ENCODE measurements around the gene SMC5.

The SMC5 gene

DNA sequence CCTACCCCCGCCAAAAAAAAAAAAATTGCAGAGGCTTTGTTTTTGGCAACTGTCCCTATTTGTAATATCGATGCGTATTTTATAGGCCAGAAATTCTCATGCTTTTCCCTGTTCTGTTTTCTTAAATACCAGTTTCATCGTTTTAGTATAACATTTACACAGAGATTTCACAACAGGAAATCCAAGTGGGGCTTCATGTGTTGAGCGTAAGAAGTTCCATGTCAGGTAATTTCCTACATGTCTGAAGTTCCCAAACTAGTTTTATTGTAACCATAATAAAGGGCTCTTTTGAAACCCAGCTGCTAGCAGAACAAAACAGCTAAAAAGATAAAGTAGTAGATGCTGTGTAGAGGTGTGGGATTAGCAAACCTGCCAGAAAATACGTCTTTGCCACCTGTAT is 4.2 kb downstream of the SMC5 start:
- no peak for DNase-seq (ENCODE audit: low read depth, low spot score)
- no peaks in the 10 kb centered on the region for H3K4me1 ChIP-seq (ENCODE audit: insufficient read depth, insufficient read length)
- TF ChIP-seq SUZ12 (IDR thresholded peaks at IDR 0.05; ENCODE audit: extremely low read depth, insufficient read depth, insufficient read length) (no peak), ZNF274 (IDR thresholded peaks at IDR 0.05; ENCODE audit: low read depth, low read length) (no peak), YY1 (IDR thresholded peaks at IDR 0.05; ENCODE audit: insufficient read depth, insufficient read length) (no peak)
- no peaks in the 10 kb centered on the region for H3K9me3 ChIP-seq (ENCODE audit: insufficient read depth, low read length)
- H3K36me3 ChIP-seq (ENCODE audit: insufficient read depth, insufficient read length, low read length), result peaks cover 77% of the 10 kb centered on the region
- no peak overlapping the region for H3K4me3 ChIP-seq (ENCODE audit: insufficient read length, low read depth)
- H3K27me3 ChIP-seq (ENCODE audit: insufficient read depth, insufficient read length), result no peaks in the 10 kb centered on the region
- H3K9ac ChIP-seq (ENCODE audit: insufficient read length, low read depth), result no peak overlapping the region

DNA sequence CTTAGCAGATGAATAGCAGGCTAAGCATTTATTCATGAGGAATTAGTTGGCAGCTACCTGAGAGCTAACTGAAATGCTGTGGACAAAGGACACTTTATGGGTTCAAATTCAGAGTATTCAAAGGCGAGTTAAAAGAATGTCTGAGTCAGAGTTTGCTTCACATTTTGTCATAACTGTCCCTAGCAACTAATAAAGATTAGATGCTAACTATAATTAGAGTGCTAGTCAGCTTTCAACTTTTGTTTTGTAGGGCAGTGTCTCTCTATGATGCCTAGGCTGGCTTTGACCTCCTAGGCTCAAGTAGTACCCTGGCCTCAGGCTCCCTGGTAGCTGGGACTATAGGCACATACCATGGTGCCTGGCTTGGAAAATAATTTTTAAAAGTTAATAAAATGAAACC is 4.6 kb downstream of the SMC5 start:
- H3K27me3 ChIP-seq (ENCODE audit: insufficient read depth, insufficient read length), result no peaks in the 10 kb centered on the region
- H3K9me3 ChIP-seq (ENCODE audit: insufficient read depth, low read length), result no peaks in the 10 kb centered on the region
- H3K4me1 ChIP-seq (ENCODE audit: insufficient read depth, insufficient read length), result no peaks in the 10 kb centered on the region
- no peak for DNase-seq (ENCODE audit: low read depth, low spot score)
- no peak for TF ChIP-seq SUZ12 (IDR thresholded peaks at IDR 0.05; ENCODE audit: extremely low read depth, insufficient read depth, insufficient read length)
- TF ChIP-seq YY1 (IDR thresholded peaks at IDR 0.05; ENCODE audit: insufficient read depth, insufficient read length), result no peak
- no peak for TF ChIP-seq ZNF274 (IDR thresholded peaks at IDR 0.05; ENCODE audit: low read depth, low read length)
- no peak overlapping the region for H3K9ac ChIP-seq (ENCODE audit: insufficient read length, low read depth)
- no peak overlapping the region for H3K4me3 ChIP-seq (ENCODE audit: insufficient read length, low read depth)
- H3K36me3 ChIP-seq (ENCODE audit: insufficient read depth, insufficient read length, low read length), result peaks cover 78% of the 10 kb centered on the region

DNA sequence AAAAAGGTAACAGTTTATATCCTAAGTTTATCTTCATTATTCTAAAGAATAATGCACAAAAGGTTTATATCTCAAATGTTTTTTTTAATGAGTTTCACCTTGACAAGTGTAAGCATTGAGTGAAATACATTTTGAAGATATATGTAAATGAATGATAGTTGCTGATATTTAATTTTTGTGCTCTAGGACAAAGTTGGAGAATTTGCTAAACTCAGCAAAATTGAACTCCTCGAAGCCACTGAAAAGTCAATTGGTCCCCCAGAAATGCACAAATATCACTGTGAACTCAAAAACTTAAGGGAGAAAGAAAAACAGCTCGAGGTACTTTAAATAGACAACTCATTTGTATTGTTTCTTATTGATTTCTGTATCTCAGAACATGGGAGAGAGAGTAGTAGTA is 19.5 kb downstream of the SMC5 start:
- no peak overlapping the region for H3K9ac ChIP-seq (ENCODE audit: insufficient read length, low read depth)
- peaks cover 70% of the 10 kb centered on the region for H3K36me3 ChIP-seq (ENCODE audit: insufficient read depth, insufficient read length, low read length)
- no peaks in the 10 kb centered on the region for H3K9me3 ChIP-seq (ENCODE audit: insufficient read depth, low read length)
- TF ChIP-seq ZNF274 (IDR thresholded peaks at IDR 0.05; ENCODE audit: low read depth, low read length) (no peak), YY1 (IDR thresholded peaks at IDR 0.05; ENCODE audit: insufficient read depth, insufficient read length) (no peak), SUZ12 (IDR thresholded peaks at IDR 0.05; ENCODE audit: extremely low read depth, insufficient read depth, insufficient read length) (no peak)
- no peak overlapping the region for H3K4me3 ChIP-seq (ENCODE audit: insufficient read length, low read depth)
- H3K4me1 ChIP-seq (ENCODE audit: insufficient read depth, insufficient read length), result no peaks in the 10 kb centered on the region
- no peak for DNase-seq (ENCODE audit: low read depth, low spot score)
- H3K27me3 ChIP-seq (ENCODE audit: insufficient read depth, insufficient read length), result no peaks in the 10 kb centered on the region

DNA sequence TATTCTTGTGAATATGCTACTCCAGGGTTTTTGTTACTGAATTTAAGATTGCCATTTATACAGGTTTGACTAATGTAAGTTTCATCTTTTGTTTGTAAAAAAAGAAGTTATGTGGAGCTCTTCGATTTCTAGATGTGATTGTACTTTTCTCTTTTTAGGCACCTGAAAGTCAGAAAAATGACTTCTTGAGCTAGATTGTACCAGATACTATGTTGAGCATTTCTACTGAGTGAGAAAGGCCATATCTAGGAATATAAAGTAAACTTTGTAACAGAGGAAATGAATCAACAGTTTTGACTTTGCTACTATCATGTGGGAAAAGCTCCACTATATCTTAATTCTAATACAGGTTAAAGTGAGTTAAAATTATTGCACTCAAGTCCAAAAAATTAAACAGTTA is 25.1 kb downstream of the SMC5 start:
- Histone ChIP-seq H3K4me1 (ENCODE audit: insufficient read depth, insufficient read length) (no peaks in the 10 kb centered on the region), H3K27me3 (ENCODE audit: insufficient read depth, insufficient read length) (no peaks in the 10 kb centered on the region), H3K4me3 (ENCODE audit: insufficient read length, low read depth) (no peak overlapping the region), H3K9ac (ENCODE audit: insufficient read length, low read depth) (no peak overlapping the region), H3K36me3 (ENCODE audit: insufficient read depth, insufficient read length, low read length) (peaks cover 75% of the 10 kb centered on the region), H3K9me3 (ENCODE audit: insufficient read depth, low read length) (no peaks in the 10 kb centered on the region)
- TF ChIP-seq SUZ12 (IDR thresholded peaks at IDR 0.05; ENCODE audit: extremely low read depth, insufficient read depth, insufficient read length) (no peak), ZNF274 (IDR thresholded peaks at IDR 0.05; ENCODE audit: low read depth, low read length) (no peak), YY1 (IDR thresholded peaks at IDR 0.05; ENCODE audit: insufficient read depth, insufficient read length) (no peak)
- DNase-seq (ENCODE audit: low read depth, low spot score), result no peak

- DNase-seq (ENCODE audit: low read depth, low spot score), result no peak
- Histone ChIP-seq H3K36me3 (ENCODE audit: insufficient read depth, insufficient read length, low read length) (peaks cover 73% of the 10 kb centered on the region), H3K4me3 (ENCODE audit: insufficient read length, low read depth) (no peak overlapping the region), H3K4me1 (ENCODE audit: insufficient read depth, insufficient read length) (no peaks in the 10 kb centered on the region), H3K27me3 (ENCODE audit: insufficient read depth, insufficient read length) (no peaks in the 10 kb centered on the region), H3K9me3 (ENCODE audit: insufficient read depth, low read length) (no peaks in the 10 kb centered on the region), H3K9ac (ENCODE audit: insufficient read length, low read depth) (no peak overlapping the region)
- TF ChIP-seq ZNF274 (IDR thresholded peaks at IDR 0.05; ENCODE audit: low read depth, low read length) (no peak), SUZ12 (IDR thresholded peaks at IDR 0.05; ENCODE audit: extremely low read depth, insufficient read depth, insufficient read length) (no peak), YY1 (IDR thresholded peaks at IDR 0.05; ENCODE audit: insufficient read depth, insufficient read length) (no peak)
These were observed 26.5 kb downstream of the SMC5 start for GRCh38 chr9:70285246-70285645.

DNA sequence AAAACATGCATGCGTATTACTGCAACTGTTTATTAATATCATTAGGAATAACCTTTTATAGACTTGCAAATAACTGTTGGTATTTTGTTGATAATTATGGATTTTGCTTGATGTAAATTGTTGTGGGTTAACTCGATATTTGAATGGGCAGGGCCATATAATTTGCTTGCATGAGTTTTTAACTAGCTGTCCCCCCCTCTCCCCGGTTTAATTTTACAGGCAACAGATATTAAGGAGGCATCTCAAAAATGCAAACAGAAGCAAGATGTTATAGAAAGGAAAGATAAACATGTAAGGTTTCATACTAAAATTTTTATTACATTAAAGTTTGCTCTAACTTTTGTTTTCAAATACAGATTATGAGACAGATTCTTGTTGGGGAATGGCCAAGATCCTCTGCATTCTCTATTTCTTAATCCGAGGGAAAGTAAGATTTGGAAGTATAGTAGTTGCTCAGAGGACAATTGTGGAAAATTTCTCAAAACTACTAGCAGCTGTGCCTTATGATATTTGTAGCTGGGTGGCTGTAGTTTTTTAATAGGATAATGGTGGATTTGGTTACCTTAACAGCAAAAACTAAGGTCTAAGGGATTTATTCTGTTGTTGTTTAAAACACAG is 27.3 kb downstream of the SMC5 start:
- TF ChIP-seq YY1 (IDR thresholded peaks at IDR 0.05; ENCODE audit: insufficient read depth, insufficient read length), result no peak
- TF ChIP-seq ZNF274 (IDR thresholded peaks at IDR 0.05; ENCODE audit: low read depth, low read length), result no peak
- no peak for TF ChIP-seq SUZ12 (IDR thresholded peaks at IDR 0.05; ENCODE audit: extremely low read depth, insufficient read depth, insufficient read length)
- H3K9me3 ChIP-seq (ENCODE audit: insufficient read depth, low read length), result no peaks in the 10 kb centered on the region
- H3K36me3 ChIP-seq (ENCODE audit: insufficient read depth, insufficient read length, low read length), result peaks cover 66% of the 10 kb centered on the region
- no peak overlapping the region for H3K4me3 ChIP-seq (ENCODE audit: insufficient read length, low read depth)
- H3K4me1 ChIP-seq (ENCODE audit: insufficient read depth, insufficient read length), result no peaks in the 10 kb centered on the region
- H3K27me3 ChIP-seq (ENCODE audit: insufficient read depth, insufficient read length), result no peaks in the 10 kb centered on the region
- no peak overlapping the region for H3K9ac ChIP-seq (ENCODE audit: insufficient read length, low read depth)
- DNase-seq (ENCODE audit: low read depth, low spot score), result no peak

GRCh38 chr9:70290626-70291025 is 31.8 kb downstream of the SMC5 start:
- H3K4me1 ChIP-seq (ENCODE audit: insufficient read depth, insufficient read length), result no peaks in the 10 kb centered on the region
- H3K4me3 ChIP-seq (ENCODE audit: insufficient read length, low read depth), result no peak overlapping the region
- no peak for DNase-seq (ENCODE audit: low read depth, low spot score)
- TF ChIP-seq ZNF274 (IDR thresholded peaks at IDR 0.05; ENCODE audit: low read depth, low read length) (no peak), SUZ12 (IDR thresholded peaks at IDR 0.05; ENCODE audit: extremely low read depth, insufficient read depth, insufficient read length) (no peak), YY1 (IDR thresholded peaks at IDR 0.05; ENCODE audit: insufficient read depth, insufficient read length) (no peak)
- H3K9ac ChIP-seq (ENCODE audit: insufficient read length, low read depth), result no peak overlapping the region
- H3K36me3 ChIP-seq (ENCODE audit: insufficient read depth, insufficient read length, low read length), result peaks cover 41% of the 10 kb centered on the region
- H3K27me3 ChIP-seq (ENCODE audit: insufficient read depth, insufficient read length), result no peaks in the 10 kb centered on the region
- H3K9me3 ChIP-seq (ENCODE audit: insufficient read depth, low read length), result peaks cover 9% of the 10 kb centered on the region
